Loucy (cell line): ENCODE data around the gene C19orf25.

Source experiments
- CTCF ChIP-seq: fragments of 200-600 bp; sonication (generic); conservative IDR thresholded peaks from 2 replicates; pipeline ENCODE4 v1.5.1; 2014; ENCODE audit warnings: mild to moderate bottlenecking, antibody characterized with exemption, low read length
- EZH2phosphoT487 ChIP-seq: fragments of 200-600 bp; IDR thresholded peaks from 2 replicates; pipeline ENCODE4 v1.6.1; 2018; ENCODE audit warnings: antibody characterized with exemption, mild to moderate bottlenecking, moderate library complexity, borderline replicate concordance

GRCh38 chr19:1510442-1510806 lies 31.4 kb upstream of the C19orf25 start:
- TF ChIP-seq CTCF (no peak), EZH2phosphoT487 (no peak)
